Measurements from ENCODE around the gene FGF21.
A peak's percentile ranks its signal among the peaks of the same experiment; 100 is the strongest.

Gene FGF21

DNA sequence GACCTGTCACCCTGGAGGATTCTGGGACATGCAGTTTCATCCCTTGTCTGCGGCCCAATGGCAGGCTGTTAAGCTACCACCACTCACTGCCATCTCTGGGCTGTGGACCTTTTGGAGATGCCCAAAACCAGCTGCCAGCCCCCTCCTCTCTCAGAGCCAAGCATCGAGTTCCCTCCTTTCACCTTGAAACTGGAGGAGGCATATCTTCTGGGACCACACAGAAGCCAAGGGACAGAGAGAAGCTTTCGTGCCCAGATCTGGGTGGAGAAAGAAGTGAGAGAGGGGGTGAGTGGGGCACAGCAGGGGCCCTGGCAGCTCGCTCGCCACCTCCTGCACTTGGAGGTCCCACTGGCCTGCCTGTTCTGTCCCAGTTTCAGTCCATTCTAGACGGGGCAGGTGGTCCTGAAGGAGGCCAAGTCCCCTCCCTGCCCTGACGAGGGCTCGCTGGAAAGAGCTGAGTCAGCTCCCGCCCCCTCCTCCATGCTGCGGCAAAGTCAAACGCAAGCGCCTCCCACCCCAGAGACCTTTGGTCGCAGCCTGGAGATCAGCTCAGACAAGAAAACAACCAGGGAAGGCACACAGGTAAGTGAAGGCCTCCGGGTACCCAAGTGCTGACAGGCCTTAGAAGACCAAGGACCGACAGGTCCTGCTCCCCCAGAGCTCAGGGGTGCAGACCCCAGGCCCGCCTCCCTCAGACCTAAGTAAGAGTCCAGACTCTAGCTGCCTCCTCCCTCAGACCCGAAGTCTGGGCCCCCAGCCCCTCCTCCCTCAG is 51.7 kb downstream of the FGF21 start:
- Mint-ChIP-seq H3K9me3 (ENCODE audit: low read depth) (no peaks in the 10 kb centered on the region), H3K27me3 (no peaks in the 10 kb centered on the region), H3K36me3 (no peaks in the 10 kb centered on the region), H3K27ac (no peak overlapping the region), H3K4me1 (ENCODE audit: low read depth) (peaks cover 20% of the 10 kb centered on the region), H3K4me3 (no peak overlapping the region)

DNA sequence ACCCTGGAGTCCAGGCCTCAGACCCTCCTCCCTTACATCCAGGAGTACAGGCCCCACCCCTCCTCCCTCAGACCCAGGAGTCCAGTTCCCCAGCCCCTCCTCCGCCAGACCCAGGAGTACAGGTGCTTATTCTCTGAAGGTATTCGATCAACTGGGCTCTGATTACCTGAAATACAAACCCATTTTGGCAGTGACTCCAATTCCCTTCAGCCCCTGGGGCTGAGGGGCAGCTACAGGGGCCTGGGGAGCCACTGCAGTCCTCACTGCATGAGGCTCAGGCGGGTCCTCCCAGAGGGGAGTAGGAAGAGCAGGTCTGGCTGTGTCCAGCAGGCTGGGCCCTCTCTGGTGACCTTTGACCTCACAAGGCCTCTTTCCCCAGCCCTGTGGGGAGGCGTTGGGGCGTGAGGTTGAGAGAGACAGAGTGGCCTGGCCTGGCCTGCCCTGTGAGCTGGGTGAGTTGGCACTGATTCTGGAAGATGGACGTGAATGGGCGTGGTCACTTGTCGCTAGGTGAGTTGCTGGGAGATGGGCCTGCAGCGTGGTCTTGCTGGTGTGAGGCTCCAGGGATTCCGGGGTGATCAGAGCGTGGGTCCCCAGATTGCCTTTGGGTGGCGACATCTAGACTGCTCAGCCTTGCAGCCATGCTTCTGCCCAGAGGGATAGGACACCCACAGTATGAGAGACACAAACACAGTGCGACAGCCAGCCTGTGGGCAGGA is 52.4 kb downstream of the FGF21 start:
- no peaks in the 10 kb centered on the region for H3K27me3 Mint-ChIP-seq
- H3K36me3 Mint-ChIP-seq: no peaks in the 10 kb centered on the region
- H3K27ac Mint-ChIP-seq: peak overlapping the region; percentile 28
- peak overlapping the region; percentile 59 for H3K4me3 Mint-ChIP-seq
- peaks cover 24% of the 10 kb centered on the region for H3K4me1 Mint-ChIP-seq (ENCODE audit: low read depth)
- no peaks in the 10 kb centered on the region for H3K9me3 Mint-ChIP-seq (ENCODE audit: low read depth)
